ENCODE results near the gene GFY.
A peak's percentile ranks its signal among the peaks of the same experiment; 100 is the strongest.

The GFY gene

DNA sequence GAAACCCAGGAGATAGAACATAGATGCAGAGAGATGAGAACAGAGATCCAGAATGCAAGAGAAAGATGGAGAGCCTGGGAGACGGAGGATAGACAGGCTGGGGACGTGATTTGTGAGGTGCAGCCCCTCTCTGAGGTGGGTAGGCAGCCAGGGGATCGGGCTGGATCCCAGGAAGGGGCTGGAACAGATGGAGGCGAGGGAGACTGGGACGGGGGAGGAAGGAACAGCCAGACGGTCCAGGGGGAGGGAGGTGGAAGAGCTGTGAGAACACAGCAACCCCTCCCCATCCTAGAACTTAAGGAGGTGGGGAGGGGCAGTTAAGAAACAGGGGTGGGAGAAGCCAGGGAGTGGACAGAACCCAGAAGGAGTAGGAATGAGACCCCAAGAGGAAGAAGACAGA is 13.1 kb downstream of the GFY start:
- no peak overlapping the region for H3K4me3 ChIP-seq (ENCODE audit: low read depth, low read length)
- no peak for DNase-seq (ENCODE audit: low read depth)
- TF ChIP-seq, protein P1, sequence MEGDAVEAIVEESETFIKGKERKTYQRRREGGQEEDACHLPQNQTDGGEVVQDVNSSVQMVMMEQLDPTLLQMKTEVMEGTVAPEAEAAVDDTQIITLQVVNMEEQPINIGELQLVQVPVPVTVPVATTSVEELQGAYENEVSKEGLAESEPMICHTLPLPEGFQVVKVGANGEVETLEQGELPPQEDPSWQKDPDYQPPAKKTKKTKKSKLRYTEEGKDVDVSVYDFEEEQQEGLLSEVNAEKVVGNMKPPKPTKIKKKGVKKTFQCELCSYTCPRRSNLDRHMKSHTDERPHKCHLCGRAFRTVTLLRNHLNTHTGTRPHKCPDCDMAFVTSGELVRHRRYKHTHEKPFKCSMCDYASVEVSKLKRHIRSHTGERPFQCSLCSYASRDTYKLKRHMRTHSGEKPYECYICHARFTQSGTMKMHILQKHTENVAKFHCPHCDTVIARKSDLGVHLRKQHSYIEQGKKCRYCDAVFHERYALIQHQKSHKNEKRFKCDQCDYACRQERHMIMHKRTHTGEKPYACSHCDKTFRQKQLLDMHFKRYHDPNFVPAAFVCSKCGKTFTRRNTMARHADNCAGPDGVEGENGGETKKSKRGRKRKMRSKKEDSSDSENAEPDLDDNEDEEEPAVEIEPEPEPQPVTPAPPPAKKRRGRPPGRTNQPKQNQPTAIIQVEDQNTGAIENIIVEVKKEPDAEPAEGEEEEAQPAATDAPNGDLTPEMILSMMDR (IDR thresholded peaks at IDR 0.05; ENCODE audit: low read depth, low read length, missing control alignments): no peak

- no peak for DNase-seq (ENCODE audit: low read depth)
- no peak overlapping the region for H3K4me3 ChIP-seq (ENCODE audit: low read depth, low read length)
- TF ChIP-seq, protein P1 (IDR thresholded peaks at IDR 0.05; ENCODE audit: low read depth, low read length, missing control alignments): no peak
Observed at GRCh38 chr19:49439836-49440235, 14.6 kb downstream of the GFY start.

- no peak for DNase-seq (ENCODE audit: low read depth)
- no peak overlapping the region for H3K4me3 ChIP-seq (ENCODE audit: low read depth, low read length)
- TF ChIP-seq, protein P1 (IDR thresholded peaks at IDR 0.05; ENCODE audit: low read depth, low read length, missing control alignments): no peak
Observed at GRCh38 chr19:49440439-49441209, 15.4 kb downstream of the GFY start.

DNA sequence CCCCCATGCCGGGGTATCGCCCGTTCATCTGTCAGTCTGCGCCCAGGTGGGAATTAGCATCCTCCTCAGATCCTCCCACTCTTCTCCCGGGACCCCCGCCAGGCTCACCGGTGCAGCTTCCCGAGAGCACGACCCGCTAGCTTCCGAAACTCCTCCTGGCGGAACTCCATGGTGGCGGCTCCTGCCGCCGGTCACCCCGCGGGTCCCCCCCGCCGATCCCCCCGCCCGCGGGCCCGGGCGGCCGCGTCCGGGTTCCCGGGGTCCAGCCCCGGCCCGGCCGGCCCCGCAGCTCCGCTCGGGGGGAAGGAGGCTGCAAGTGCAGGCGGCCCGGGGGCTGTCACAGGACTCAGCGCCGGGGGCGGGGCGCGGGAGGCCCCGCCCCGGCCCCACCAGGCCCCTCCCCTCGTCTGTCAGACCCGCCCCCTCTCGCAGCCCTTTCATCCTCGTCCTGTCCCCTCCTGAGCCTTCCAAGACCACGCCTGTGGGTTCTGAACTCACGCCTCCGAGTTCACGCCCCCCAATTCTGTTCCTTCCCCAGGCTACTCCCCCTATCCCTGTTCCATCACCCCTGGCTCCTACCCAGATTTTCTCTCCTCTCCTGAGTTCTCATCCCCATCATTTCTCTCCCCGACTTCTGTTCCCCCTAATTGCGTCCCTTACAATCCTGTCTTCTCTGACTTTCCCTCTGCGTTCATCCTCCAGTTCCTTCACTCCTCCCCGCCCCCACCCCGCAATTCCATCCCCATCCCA is 16.2 kb downstream of the GFY start, which contains the start of gene SLC17A7:
SLC17A7 (minus strand) TSS at position 318 of the 750 bp plus-strand sequence; CDS start at position 170, 148 bp downstream.
- H3K4me3 ChIP-seq (ENCODE audit: low read depth, low read length): no peak within 1 kb of the TSS; the same call in 1 of the 2 replicates
- DNase-seq (ENCODE audit: low read depth): no peak
- TF ChIP-seq, protein P1 (IDR thresholded peaks at IDR 0.05; ENCODE audit: low read depth, low read length, missing control alignments): no peak

- no peak overlapping the region for H3K4me3 ChIP-seq (ENCODE audit: low read depth, low read length)
Observed at GRCh38 chr19:49441960-49442350, 16.8 kb downstream of the GFY start.

GRCh38 chr19:49442354-49442753 is 17.2 kb downstream of the GFY start:
- H3K4me3 ChIP-seq (ENCODE audit: low read depth, low read length): peak overlapping the region; percentile 4; the same call in 1 of the 2 replicates
- DNase-seq (ENCODE audit: low read depth): no peak
- TF ChIP-seq, protein P1 (IDR thresholded peaks at IDR 0.05; ENCODE audit: low read depth, low read length, missing control alignments): no peak

More at GRCh38 chr19:49441960-49442350, 16.8 kb downstream of the GFY start:
- TF ChIP-seq, protein P1 (IDR thresholded peaks at IDR 0.05; ENCODE audit: low read depth, low read length, missing control alignments): no peak
- DNase-seq (ENCODE audit: low read depth): no peak

Measured in GM12864 (cell line).